NCI-H146 (cell line): ENCODE results near the gene MYO16.

Experiments
- DNase-seq: peaks from one replicate; lab custom pipeline; 2025; lab: John Stamatoyannopoulos, UW

The MYO16 gene

GRCh38 chr13:108933061-108933460 lies 303.6 kb downstream of the MYO16 start:
- DNase-seq = no peak

- no peak for DNase-seq
These were observed 308.7 kb downstream of the MYO16 start for GRCh38 chr13:108938155-108938554.

DNA sequence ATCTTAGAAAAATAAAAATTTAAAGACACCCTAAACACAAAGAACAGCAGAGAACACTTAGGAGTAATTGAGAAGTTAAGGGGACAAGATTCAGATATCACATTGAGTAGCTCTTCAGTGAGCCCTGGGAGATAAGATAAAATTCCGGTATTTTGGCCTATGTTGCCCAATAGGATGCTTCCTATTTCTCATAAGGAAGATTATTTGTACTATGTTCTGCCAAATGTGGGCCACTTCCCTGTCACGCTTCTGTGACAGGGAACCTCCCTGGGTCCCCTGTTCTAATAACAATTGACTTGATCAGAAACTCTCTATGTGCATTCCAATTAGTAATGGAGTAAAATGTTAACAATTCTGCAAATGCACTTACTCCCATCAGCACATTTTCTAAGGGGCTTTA lies 310.7 kb downstream of the MYO16 start:
- no peak for DNase-seq

- no peak for DNase-seq
These were observed 314.4 kb downstream of the MYO16 start for GRCh38 chr13:108943842-108944241.

GRCh38 chr13:108944760-108945159 lies 315.3 kb downstream of the MYO16 start:
- no peak for DNase-seq

DNA sequence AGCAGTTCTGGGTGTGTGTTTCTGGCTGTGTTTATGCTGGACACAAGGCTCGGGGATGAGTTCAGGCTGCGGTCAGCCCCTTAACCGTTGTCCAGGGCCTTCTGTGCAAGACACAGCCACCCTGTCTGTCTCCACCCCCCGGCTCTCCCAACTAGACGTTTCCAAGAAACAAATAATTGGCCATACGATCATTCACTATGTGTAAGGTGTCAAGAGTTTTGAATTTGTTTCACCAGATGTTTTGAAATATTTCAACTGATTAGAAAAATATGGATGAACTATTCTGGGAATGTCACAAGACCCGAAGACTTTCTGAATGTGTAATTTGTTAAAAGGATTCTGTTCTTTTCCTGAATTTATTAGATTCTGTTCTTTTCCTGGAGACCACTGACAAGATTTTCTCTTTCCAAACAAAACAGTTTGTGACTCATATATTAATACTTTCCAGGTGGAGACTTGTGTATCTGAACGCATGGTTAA lies 318.2 kb downstream of the MYO16 start:
- no peak for DNase-seq

GRCh38 chr13:108948251-108948671 lies 318.9 kb downstream of the MYO16 start:
- no peak for DNase-seq

DNA sequence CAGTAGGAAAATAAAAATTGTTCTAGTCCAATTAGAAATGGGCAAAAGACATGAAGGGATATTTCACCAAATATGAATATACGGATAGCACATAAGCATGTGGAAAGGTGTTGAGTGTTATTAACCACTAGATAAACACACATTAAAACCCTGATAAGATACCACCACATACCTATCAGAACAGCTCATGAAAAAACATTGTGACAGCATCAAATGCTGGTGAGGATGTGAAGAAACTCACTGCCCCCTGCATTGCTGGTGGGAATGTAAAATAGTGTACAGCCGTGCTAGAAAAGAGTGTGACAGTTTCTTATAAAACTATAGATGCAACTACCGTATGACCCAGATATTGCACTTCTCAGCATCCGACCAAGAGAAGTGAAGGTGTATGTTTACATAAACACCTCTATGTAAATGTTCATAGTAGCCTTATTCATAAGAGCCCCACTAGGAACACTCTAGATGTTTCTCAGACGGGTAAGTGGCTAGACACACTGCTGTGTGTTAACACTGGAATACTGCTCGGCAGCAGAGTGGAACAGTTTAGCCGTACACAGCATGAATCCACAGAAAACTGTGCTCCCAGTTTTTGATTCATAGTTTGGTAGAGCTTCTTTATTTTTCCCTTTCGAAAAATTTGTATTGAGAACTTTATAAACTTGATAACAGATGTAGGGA lies 321.1 kb downstream of the MYO16 start:
- DNase-seq = no peak

DNA sequence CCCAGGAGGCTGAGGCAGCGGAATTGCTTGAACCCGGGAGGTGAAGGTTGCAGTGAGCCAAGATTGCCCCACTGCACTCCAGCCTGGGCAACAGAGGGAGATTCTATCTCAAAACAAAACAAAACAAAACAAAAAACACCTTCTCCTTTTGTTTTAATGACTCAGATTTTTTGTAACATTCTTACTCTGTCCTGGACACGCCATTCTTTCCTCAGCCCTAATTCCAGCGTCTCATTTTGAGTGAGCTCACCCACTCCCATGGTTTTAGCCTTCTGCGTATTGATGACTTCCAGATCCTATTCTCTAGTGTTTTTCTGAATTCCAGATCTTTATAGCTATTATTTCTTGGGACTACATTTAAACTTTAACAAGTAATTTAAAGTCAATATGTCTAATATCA lies 326.3 kb downstream of the MYO16 start:
- DNase-seq = no peak

GRCh38 chr13:108957369-108958012 lies 328.1 kb downstream of the MYO16 start:
- no peak for DNase-seq

DNA sequence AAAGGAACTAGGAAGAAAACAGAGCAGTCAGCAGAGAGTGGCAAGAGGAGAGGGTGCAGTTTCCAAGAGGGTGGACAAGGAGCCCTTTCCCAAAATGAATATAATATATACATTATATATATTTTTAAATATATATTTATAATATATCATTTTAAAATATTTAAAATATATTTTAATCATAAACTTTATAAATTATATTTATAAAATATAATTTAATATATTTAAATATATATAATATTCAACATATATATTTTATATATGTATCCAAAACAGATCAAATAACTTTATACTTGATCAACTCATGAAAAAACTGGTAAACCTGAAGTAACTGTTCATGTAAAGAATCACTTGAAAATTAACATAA lies 328.6 kb downstream of the MYO16 start:
- no peak for DNase-seq

- no peak for DNase-seq
These were observed 329.8 kb downstream of the MYO16 start for GRCh38 chr13:108959234-108959633.

DNA sequence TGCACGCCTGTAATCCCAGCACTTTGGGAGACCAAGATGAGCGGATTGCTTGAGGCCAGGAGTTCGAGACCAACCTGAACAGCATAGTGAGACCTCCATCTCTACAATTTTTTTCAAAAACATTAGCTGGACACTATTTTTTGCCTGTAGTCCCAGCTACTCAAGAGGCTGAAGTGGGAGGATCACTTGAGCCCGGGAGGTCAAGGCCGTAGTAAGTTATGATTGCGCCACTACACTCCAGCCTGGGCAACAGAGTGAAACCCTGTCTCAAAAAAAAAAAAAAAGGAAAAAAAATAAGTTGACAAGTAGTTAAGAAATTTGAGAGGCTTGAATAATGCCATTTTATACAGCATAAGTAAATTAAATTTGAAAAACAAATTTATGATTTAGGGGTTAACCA lies 330.6 kb downstream of the MYO16 start:
- DNase-seq = no peak

- DNase-seq = peak; percentile 45
These were observed 332.2 kb downstream of the MYO16 start for GRCh38 chr13:108961542-108962125.

- DNase-seq = no peak
These were observed 333.2 kb downstream of the MYO16 start for GRCh38 chr13:108962654-108963053.

DNA sequence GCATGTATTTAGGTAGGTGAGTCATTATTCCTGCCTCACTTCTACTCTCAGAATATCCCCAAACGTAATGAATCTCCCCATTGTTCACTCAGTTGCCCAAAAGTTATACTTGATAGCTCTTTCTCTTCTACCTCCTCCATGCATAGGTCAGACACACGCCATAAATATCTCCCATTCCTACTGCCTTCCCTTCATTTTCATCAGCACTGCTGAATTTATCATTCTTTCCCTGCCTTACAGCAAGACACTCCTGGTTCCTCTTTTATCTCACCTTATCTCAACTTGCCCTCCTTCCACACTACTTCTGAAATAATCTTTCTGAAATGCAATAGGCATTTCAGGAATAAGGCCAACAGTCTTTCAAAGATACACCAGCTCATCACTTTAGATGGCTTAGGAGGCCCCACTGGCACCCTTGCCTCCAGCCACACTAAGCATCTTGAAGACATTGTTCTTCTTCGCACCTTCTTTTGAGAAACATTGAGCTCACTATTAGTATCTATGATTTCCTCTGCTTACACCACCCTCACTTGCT lies 333.9 kb downstream of the MYO16 start:
- no peak for DNase-seq

DNA sequence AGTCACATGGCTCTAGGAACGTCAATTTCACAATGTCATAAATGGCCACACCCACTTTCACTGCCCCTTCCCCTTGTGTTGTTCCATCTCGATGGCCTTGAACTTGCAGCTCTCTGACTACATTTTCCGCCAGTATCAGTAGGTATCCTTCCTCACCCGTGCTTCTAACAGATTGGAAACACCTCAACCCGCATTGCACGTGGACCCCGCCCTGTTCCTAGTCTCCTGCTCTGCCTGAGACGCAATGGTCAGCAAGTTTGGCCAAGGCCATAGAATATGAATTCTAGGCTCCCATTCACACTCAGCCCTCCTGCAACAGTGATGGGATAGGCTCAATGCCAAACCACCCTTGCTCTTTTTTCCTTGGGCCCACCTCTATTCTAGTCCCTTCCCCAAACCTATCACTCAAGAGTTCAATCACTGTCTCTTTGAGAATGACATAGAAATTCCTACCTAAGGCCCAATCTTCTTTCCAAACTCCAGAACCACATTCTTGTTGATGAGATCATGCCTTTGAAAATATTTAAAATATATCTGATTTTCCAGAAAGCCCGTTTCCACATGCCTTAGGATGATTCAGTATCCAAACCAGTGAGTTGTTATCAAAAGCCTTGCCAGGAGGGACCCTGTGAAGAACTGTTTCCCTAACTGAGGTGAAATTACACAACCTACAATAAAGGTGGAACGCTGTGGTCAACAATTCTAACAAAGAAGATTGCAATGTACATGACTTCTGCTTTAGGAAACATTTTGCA lies 334.6 kb downstream of the MYO16 start:
- no peak for DNase-seq

DNA sequence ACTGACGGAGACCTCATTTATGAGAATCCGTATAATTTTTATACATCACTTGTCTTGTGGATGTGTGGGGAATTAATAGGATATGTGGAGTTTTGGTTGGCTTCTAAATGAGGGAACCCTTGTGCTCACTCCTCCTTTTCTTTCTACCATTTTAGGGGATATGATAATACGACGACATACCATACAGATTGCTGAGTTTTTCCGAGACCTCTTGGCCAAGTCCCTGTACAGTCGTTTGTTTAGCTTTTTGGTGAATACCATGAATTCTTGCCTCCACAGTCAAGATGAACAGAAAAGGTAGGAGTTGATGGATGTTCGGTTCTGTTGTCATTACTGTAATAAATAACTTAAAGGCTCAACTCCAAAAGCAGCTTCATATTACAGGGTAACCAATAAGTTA lies 335.2 kb downstream of the MYO16 start:
- no peak for DNase-seq

DNA sequence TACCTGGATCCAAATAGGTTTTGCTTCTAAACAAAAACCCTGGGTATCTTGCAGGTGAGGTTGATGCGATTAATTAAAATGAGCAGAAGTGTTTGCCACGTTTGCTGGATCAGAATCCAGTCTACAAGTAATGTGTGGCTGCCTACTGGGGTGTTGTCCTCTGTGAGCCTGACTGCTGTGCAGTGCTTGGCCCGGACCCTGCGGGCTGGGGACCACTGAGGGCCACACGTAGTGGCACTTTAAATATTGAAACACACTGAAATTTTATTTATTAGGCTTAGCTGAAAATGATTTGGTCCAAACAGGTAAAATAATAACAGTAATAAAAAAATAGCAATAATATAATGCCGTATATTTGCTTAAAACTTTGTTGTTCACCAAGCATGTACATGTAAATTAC lies 338.0 kb downstream of the MYO16 start:
- DNase-seq = no peak

DNA sequence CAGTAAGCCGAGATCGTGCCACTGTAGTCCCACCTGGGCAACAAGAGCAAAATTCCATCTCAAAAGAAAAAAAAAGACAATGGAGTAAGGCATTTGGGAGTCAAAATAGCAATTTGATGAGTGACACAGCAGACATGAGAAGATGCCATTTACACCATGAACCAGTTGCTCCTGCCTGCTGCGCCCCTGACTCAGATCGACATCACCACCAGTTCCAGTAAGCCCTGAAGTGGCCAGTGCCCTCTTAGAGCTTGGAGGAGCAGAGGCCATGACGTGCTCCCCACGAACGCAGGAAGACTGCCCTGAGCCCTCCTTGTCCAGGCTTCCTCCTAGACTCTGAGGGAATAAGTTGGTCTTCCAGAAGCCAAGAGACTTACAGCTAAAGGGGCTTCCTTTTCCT lies 339.2 kb downstream of the MYO16 start:
- no peak for DNase-seq

DNA sequence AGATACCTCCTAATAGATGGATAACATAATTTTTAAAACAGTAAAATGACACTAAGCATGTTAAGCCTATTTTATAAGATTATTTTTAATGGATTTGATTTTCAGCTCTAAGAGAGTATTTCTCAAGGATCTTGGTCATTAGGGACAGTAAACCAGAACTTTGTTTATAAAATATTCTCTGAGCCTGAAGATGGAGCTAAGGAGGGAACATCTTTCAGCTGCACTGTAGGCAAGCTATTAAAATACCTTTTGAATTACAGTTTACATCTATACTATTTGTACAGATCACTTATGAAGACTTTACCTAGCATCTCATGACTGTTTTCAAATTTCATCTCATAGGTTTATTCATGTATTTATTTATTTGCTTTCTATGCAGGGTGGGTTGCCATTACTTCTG lies 345.3 kb downstream of the MYO16 start:
- no peak for DNase-seq

DNA sequence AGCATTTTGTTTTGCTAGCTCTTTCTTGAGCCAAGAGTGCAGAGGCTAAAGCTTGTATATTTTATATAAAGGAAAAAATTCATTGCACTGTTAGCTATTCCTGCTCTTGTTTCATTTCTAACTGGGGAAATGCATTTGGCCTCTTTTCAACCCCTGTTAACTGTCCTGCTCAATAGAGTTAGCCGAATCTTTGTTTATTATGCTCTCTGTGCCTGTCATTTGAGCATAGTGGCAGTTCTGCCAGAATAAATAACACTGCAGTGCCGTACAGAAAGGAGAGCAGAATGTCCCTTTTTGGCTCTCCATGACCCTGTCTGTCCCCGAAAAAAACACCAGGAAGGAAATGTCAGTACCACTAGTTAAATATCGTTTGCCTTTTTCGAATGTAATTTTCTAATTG lies 350.8 kb downstream of the MYO16 start:
- no peak for DNase-seq

DNA sequence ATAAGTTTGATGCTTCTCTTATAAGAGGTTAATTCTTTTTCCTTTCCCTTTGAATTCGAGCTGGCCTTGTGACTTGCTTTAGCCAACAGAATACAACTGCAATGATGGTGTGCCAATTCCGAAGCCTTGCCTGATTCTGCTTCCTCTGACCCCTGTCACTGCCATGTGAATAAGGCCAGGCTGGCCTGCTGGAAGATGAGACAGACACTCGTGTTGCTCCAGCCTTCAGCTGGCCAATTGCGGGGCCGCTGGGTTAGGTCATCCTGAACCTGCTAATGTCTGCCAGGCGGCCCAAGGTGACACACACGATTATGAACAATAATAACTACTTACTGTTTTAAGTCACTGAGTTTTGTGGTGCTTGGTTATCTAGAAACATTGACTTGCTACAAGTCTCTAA lies 352.0 kb downstream of the MYO16 start:
- DNase-seq = no peak
